Endodermal cell (in vitro differentiated cells): ENCODE results near the gene ZNF705A. TPM values are rescaled to one million over a fixed set of nuclear protein-coding genes. Genes with fewer than 3 reads are reported as not detected.
"Not testable (repeated sequence)": the region's sequence is repeated elsewhere in the genome, so short reads cannot be mapped to it uniquely, and the experiment has no call there.

Experiments used
- DNase-seq: peaks from one replicate; pipeline ENCODE4 v3.0.0-alpha.2; 2017
- H3K27ac ChIP-seq: 2 replicates; pipeline ENCODE4 v1.5.1; 2013; ENCODE audit warnings: mild to moderate bottlenecking, low read depth, low read length, moderate library complexity
- H3K27me3 ChIP-seq: 2 replicates; pipeline ENCODE4 v1.6.1; 2013; ENCODE audit warnings: mild to moderate bottlenecking, low read length, moderate library complexity; ENCODE audit not compliant: insufficient read depth, control insufficient read depth, poor library complexity, severe bottlenecking
- H3K36me3 ChIP-seq: 2 replicates; pipeline ENCODE4 v1.7.0; 2013; ENCODE audit warnings: mild to moderate bottlenecking, low read length, moderate library complexity; ENCODE audit not compliant: control insufficient read depth, insufficient read depth
- H3K4me1 ChIP-seq: one replicate; pipeline ENCODE4 v1.7.0; 2013; ENCODE audit warnings: low read length; ENCODE audit not compliant: control insufficient read depth, insufficient read depth
- H3K4me3 ChIP-seq: 2 replicates; pipeline ENCODE4 v1.5.1; 2013; ENCODE audit warnings: mild to moderate bottlenecking, low read length, moderate library complexity
- H3K9ac ChIP-seq: 2 replicates; pipeline ENCODE4 v1.6.1; 2013; ENCODE audit warnings: mild to moderate bottlenecking, low read length, moderate library complexity; ENCODE audit not compliant: poor library complexity, severe bottlenecking; ENCODE audit errors: extremely low read depth
- H3K9me3 ChIP-seq: 2 replicates; pipeline ENCODE4 v1.6.1; 2013; ENCODE audit warnings: mild to moderate bottlenecking, low read length, moderate library complexity; ENCODE audit not compliant: control insufficient read depth
- H3K27ac Mint-ChIP-seq: 2 replicates; pipeline ENCODE4 v1.8.0; 2020; ENCODE audit warnings: mixed read lengths
- H3K27me3 Mint-ChIP-seq: 2 replicates; pipeline ENCODE4 v1.8.0; 2021; ENCODE audit warnings: mild to moderate bottlenecking, mixed read lengths; ENCODE audit not compliant: insufficient read depth
- H3K36me3 Mint-ChIP-seq: 2 replicates; pipeline ENCODE4 v1.8.0; 2020; ENCODE audit warnings: low read depth, mixed read lengths
- H3K4me1 Mint-ChIP-seq: 2 replicates; pipeline ENCODE4 v1.8.0; 2020; ENCODE audit warnings: mixed read lengths
- H3K4me3 Mint-ChIP-seq: 2 replicates; pipeline ENCODE4 v1.8.0; 2020; ENCODE audit warnings: mild to moderate bottlenecking, moderate library complexity, mixed read lengths
- H3K9me3 Mint-ChIP-seq: 2 replicates; pipeline ENCODE4 v1.8.0; 2020; ENCODE audit warnings: mild to moderate bottlenecking, mixed read lengths
- WGBS, 2 experiments: methylation state at CpG; one replicate each; pipeline versions ENCODE4 v1.1.5 to v1.1.7; 2013; ENCODE audit warnings: missing lambda C conversion rate in 2 of 2, mixed read lengths in 1 of 2; ENCODE audit not compliant: insufficient coverage in 1 of 2, insufficient read length in 1 of 2; 5-methylcytosine and 5-hydroxymethylcytosine counted together
- total RNA-seq, 2 donors: library from RNA; stranded (reverse); fragmentation: NEBNext Ultra II Directional in 1 of 2; extraction: Animal tissue kit (Norgen Biotek cat#: 25700) in 1 of 2; gene quantifications; 2 replicates in 1 of 2; 3 replicates in 1 of 2; pipeline ENCODE4 v1.2.1, GENCODE V29; 2021

The ZNF705A gene
- total RNA-seq, 2 donors from 2014 or later, result not detected

DNA sequence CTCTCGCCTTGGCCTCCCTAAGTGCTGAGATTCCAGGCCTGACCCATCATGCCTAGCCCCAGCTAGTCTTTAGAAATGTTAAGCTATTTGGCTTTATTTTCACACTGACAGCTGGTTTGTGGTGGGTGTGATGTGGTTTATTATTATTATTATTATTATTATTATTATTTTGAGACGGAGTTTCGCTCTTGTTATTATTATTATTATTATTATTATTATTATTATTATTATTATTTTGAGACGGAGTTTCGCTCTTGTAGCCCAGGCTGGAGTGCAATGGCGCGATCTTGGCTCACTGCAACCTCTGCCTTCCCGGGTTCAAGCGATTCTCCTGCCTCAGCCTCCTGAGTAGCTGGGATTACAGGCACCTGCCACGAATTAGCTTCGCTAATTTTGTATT lies 71.8 kb downstream of the ZNF705A start:
- DNase-seq, H3K36me3 Mint-ChIP-seq, H3K27me3 Mint-ChIP-seq, H3K9ac ChIP-seq, H3K9me3 ChIP-seq, H3K36me3 ChIP-seq, H3K4me3 ChIP-seq, H3K27ac Mint-ChIP-seq, H3K9me3 Mint-ChIP-seq, H3K4me3 Mint-ChIP-seq, H3K27ac ChIP-seq, H3K4me1 ChIP-seq, H3K27me3 ChIP-seq, H3K4me1 Mint-ChIP-seq: not testable (repeated sequence)
- WGBS, 2 experiments, result 94 to 100% methylated on average over 1 to 8 of the region's 11 CpGs

GRCh38 chr12:8229486-8229885 lies 72.7 kb downstream of the ZNF705A start:
- H3K9ac ChIP-seq, H3K4me1 Mint-ChIP-seq, H3K4me3 Mint-ChIP-seq, H3K4me1 ChIP-seq, H3K27ac Mint-ChIP-seq, H3K27me3 Mint-ChIP-seq, H3K27ac ChIP-seq, H3K27me3 ChIP-seq, H3K36me3 Mint-ChIP-seq, H3K4me3 ChIP-seq, H3K36me3 ChIP-seq, H3K9me3 ChIP-seq, H3K9me3 Mint-ChIP-seq: not testable (repeated sequence)
- peak; percentile 21 for DNase-seq
- WGBS, 2 experiments, result 93 to 100% methylated on average over 1 to 4 of the region's 7 CpGs

Other genes starting within 250 kb of the ZNF705A start
- 1,000 to 10,000 TPM; 1,330 to 2,480 TPM for gene SLC2A3, start 220.8 kb upstream of the ZNF705A start, total RNA-seq
- 10 to 100 TPM; 10.8 to 21.2 TPM for gene FOXJ2, start 124.3 kb upstream of the ZNF705A start, total RNA-seq
- gene C3AR1, start 90.7 kb upstream of the ZNF705A start, total RNA-seq, result not detected
- gene NECAP1, start 74.7 kb upstream of the ZNF705A start, total RNA-seq, result 10 to 100 TPM; 19.9 to 33.9 TPM
- under 1 TPM in 1 of 2 donors, not detected in 1; 0.53 TPM for gene CLEC4A, start 33.4 kb upstream of the ZNF705A start, total RNA-seq
- gene FAM90A1, start 70.6 kb downstream of the ZNF705A start, total RNA-seq, result under 1 TPM in 1 of 2 donors, not detected in 1; 0.40 TPM